ENCODE measurements around the gene GPR37.

The GPR37 gene

DNA sequence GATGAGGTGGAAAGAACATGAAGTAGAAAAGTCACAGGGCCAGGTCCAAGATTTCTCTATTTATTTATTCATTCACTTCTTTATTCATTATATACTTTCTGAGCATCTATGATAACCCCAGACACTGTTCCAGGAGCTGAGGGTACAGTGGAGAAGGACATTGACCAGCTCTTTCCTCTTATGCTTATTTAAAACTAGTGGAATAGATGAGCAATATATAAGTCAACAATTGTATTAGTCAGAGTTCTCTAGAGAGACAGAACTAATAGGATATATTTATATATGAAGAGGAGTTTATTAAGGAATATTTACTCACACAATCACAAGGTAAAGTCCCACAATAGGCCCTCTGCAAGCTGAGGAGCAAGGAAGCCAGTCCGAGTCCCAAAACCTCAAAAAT is 15.0 kb upstream of the GPR37 start:
- DNase-seq (ENCODE audit: low read depth in 2 of 2), result no peak

DNA sequence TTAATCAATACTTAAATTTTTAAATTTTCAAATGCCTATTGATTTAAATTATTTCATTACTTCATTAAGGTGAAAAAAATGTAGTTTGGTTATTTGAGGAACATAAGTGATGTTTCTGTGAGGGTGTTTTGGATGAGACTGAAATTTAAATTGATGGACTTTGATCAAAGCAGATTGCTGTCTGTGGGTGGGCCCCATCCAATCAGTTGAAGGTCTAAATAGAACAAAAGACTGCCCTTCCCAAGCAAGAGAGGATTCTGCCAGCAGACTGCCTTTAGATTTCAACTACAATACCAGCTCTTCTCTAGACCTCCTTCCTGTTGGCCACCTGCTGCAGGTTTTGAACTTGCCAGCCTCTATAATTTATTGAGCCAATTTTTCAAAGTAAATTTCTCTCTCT is 14.5 kb upstream of the GPR37 start:
- DNase-seq (ENCODE audit: low read depth in 2 of 2), result no peak

DNA sequence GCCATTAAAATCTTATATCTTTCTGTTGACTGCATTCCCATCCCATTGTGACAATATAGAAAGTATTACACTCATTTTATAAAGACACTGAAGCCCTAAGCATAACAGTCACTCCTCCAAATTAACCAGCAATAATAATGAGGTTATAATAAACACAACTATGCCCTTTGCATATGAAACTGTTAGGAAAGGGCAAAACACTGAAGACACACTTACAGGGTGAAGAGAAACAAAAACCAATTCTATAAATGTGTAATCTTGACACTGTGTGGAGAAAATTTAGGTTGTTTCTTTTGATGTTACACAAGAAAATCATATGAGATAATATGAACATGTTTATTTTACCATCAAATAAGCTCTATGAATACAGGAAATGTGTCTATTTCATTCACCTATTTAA is 14.0 kb upstream of the GPR37 start:
- no peak for DNase-seq (ENCODE audit: low read depth in 2 of 2)

DNA sequence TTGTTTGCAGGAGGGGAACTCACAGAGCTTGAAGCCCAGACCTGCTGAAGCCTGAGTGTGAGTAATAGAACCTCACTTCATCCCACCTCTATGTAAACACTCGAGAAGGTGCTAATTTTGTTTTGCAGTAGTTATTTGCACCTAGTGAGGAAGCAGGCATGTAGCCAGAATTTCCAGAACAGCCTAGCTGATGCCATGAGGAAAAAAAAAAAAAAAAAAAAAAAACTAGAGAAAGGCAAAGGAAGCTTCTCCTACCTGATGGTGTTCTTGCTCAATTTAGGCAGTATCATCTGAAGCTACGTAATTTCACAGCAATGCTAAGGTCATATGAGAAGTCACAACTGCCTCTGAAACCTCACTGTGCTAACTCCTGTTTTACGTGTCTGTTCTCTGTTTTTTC is 13.6 kb upstream of the GPR37 start:
- DNase-seq (ENCODE audit: low read depth in 2 of 2), result no peak

DNA sequence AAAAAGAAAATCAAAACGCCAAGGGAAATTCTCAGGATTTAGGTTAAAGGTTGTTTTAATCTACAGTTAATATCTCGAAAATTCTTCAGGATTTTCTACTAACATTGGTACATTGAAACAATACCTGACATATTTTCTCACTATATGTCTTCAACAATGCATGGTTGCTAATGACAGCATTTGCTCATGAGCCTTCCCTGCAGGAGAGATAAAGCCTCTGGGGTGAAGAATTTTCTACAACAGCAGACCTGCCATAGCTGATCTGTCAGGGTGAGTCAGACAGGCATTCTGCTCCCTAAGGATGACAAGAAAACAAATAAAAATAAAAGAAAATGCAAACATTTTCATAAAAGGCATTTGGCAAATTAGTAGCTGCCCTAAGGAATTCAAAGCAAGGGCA is 11.7 kb upstream of the GPR37 start:
- DNase-seq (ENCODE audit: low read depth in 2 of 2), result no peak

DNA sequence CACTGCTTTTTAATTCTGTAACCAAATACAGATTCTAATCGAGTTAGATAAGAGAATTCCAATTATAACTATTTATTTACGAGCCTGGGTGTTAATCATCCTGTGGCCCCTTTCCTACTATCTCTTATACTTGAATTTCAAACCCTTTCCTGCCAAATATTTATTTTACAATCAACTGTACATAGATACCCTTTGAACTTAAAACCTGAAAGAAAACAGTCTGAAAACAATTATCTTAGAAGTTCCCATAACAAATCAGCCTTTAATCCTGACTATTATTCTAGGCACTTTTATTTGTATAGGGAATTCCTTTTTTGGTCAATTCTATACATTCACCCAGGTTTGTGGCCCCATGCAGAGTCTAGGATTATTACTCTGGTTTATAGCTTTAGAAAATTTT is 10.6 kb upstream of the GPR37 start:
- no peak for DNase-seq (ENCODE audit: low read depth in 2 of 2)

DNA sequence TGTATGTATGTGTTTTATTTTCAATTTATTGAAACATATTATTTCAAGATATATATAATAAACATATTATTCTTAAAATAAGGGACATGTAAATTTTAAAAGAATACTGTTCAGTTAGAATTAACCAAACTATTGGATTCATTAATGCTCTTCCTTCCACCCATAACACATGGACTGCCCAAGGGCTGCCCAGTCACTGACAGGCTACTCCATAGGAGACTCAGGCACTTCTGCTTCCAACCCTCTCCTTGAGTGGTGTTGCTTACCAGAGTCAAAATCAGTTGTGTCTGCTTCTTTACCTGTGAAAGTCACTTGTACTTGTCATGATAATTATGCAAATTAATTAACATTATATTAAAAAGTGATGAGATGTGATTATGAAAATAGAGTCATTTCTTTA is 9.8 kb upstream of the GPR37 start:
- no peak for DNase-seq (ENCODE audit: low read depth in 2 of 2)

DNA sequence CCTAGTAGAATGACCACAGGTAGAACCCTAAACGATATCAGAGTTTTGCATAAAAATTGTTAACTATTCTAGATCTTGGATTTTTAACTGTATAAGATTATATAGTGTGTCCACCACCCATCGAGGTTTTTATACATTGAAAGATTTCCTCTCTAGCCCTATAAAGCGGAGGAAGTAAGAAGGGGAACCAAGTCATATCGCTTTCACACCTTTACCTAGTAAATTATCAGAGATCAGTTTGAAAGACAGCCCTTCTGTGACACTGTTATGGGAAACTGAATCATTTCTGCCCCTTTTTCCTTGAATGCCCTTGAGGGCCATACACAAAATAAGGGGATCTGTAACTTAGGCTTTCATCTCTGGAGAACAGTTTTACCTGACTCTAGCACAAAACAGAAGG is 8.3 kb upstream of the GPR37 start:
- no peak for DNase-seq (ENCODE audit: low read depth in 2 of 2)

DNA sequence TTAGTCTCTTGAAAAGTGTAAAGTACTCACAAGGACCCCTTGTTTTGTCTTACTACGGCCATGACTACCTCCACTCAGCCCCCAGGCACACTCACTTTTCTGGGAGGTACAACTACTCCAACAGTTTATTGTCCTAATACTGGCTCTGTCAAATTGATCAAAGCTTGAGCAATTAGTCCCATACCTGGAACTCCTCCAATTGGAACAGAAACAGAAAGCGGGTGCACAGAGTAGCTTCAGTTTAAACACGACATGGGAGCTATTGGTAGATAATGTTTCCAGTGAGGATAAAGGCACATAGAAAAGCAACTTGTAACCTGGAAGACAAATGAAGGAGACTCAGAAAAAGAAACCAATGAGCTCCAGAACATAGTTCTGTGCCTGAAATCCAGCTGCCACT is 7.7 kb upstream of the GPR37 start:
- no peak for DNase-seq (ENCODE audit: low read depth in 2 of 2)

DNA sequence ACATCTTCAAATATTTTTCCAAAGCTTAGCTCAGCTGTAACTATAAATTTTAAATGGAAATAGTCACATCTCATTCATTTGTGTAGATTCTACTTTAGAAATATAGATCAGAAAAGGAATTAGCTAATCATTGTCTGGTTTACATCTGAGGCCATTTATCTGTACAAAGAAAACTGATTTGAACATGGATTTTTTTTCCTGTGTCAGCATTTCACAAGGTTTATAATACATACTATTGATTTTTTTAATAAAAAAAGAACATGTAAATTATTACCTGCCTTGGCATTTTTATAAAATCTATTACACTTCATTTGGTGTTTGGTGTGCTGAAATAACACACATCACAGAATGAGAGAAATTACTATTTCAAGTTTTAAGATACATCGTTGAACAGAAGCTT is 3.5 kb upstream of the GPR37 start:
- no peak for DNase-seq (ENCODE audit: low read depth in 2 of 2)

DNA sequence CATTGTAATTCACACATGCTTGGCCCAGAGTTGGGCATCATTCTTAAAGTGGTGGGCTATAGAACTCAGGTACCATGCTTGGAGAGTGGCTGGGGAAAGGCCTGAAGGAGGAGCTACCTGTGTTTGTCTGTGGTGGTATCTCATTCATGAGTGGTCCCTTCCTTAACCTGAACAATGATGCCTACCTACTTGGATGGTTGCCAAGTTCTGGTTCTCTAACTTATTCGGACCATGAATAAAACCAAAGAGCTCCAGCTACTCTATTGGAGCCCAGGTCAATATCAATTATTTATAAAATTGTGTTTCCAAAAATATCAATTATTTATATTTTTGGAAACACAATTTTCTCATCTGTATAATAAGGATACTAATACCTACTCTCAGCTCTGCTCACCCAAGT is 2.9 kb upstream of the GPR37 start:
- DNase-seq (ENCODE audit: low read depth in 2 of 2), result no peak

DNA sequence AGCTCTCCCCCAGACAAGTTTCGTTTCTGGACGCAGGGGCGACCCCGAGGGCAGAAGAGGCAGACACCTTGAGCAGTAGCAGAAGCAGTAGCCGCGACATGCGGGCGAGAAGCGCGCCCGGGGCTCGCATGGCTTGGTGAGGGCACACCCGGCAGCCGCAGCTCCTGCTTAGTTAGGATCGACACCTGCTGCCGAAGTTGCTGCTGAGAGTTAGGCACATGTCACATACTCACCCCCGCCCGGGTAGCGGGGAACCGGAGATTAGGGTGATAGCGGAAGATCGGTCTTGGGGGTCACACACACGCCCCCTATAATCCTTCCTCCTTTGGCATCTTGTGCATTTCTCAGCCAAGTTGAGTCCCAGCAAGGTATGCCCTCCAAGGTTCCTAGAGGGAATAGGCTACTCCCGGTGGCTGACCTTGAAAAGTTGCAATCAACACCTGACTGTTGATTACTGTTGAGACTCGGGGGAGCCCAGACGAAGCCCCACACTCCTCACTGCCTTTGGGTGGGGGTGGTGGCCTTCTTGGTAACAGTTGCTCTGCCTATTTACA is 668 bp downstream of the GPR37 start:
- DNase-seq (ENCODE audit: low read depth in 2 of 2), result no peak

DNA sequence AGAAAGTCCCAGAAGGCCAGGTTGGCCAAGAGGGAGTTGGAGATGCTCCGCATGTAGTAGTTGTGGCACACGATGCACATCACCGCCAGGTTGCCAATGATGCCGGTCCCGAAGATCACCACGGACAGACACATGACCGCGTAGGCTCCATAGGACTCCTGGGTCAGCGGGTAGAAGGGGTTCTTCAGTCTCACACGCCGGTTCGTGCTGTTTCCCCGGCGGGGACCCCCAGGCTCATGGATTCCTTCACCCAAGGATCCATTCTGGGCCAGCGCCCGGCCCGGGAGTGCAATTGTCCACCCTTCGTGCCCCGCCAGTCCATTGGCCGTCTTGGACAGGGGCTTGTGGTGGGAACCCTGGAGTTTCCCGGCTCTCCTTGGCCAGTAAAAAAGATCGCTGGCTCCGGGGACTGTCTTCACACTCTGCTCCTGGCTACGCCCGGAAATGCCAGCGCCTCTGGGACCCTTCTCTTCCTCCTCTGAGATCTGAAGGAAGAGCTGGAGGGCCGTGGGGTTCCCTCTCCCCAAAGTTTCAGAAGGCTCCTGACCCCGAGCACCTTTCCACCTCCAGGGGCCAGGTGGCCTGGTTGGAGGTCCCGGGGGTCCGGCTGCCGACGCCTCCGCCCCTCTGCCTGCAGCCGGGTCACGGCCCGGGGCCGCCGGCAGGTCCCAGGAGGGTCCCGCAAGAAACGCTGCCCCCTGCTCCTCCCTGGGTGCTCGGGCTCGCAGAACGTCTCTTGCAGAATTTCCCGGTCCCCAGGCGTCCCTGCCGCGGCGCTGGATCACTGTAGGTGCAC is 1.3 kb downstream of the GPR37 start:
- DNase-seq (ENCODE audit: low read depth in 2 of 2), result no peak

DNA sequence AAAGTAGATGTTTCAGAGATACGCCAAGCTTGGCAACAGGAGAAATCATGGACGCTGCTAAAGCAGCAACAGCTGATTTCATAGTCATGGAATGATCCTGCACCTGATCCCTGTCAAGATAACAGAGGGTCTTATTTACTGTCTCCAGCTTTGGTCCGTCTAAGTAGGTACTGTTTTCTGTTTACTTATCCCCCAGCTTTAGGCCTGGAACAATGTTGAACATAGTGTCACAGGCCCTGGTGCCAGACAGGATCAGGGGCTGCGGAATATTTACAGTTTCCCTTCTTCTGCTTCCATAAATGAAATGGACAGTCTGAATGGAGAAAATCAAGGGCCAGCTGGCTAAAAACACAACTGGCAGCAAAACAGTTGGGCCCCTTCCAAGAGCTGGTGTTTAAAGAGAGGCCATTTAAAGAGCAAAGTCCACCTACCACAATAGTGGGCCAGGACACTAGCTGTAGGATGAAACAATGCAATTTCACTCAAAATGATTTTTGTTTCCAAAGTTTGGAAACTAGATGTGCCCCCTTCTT is 2.9 kb downstream of the GPR37 start:
- DNase-seq (ENCODE audit: low read depth in 2 of 2), result no peak

DNA sequence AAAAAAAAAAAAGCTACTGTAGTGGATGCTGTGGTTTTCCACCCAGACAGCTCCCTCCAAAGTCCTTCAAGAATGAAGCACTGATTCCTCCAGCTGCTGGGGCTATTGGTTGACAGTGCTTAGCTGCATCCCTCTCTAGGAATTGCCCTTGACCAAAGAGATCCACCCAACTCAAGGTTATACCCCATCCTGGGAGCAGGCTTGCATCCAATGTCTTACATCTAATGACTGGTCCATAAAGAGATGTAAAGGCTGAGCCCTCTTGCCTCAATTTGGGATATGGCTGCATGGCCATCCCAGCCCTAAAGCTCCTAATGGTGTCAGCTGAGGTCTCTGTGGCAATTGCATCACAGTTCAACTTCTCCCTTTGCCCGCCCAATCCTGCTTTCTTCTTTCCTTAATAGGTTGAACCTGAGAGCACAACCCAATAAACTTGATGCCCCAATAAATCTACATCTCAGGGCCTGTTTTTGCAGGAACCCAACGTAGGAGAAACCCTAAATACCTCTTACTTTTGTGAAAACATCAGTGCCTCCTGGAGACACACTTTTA is 4.4 kb downstream of the GPR37 start:
- DNase-seq (ENCODE audit: low read depth in 2 of 2), result no peak

DNA sequence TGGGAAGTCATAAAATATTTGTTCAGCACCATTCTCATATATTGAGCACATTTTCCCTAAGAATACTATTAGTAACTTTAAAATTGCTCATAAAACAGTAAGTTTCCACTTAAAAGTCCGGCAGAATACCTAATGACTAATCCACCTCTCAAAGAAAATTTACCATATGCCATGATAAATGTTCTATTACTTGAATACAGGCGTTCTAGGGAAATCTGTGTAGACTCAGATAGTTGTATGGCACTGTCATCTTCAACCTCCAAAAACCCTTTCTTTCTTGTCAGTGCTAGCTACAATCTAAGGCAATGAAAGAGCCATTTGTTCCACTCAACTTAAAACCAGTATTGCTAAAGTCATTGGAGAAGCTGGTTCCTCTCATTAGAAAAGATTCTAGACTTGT is 7.3 kb downstream of the GPR37 start:
- no peak for DNase-seq (ENCODE audit: low read depth in 2 of 2)

DNA sequence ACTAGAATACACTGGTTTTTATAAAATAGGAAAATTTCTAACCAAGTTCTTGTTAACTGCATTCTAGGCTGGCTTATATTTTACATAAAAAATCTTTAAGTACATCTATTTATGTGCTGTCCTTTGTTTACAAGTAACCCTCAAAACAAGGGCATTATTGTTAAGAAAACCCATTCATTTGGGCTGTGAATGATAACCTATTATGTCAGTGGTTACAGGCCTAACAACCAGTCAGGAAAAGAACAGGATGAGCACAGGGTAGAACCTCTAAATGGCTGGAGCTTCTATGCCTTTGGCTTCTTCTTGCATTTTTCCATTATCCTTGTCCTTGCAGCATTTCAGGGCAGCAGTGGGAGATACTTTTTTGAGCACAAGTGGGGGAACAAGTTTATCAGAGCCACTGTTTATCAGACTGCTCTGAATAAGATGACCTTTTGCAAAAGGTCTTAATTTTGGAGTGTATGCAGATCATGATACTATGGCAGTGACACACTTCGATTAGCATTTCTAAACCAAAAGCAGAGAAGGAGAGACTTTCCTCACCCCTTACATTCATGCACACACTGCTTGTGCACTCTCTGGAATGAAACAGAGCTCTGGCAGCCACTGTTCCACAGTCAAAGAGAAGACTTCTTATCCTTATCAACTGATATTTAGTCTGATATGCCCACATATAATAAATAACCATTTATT is 10.9 kb downstream of the GPR37 start:
- DNase-seq (ENCODE audit: low read depth in 2 of 2), result no peak

DNA sequence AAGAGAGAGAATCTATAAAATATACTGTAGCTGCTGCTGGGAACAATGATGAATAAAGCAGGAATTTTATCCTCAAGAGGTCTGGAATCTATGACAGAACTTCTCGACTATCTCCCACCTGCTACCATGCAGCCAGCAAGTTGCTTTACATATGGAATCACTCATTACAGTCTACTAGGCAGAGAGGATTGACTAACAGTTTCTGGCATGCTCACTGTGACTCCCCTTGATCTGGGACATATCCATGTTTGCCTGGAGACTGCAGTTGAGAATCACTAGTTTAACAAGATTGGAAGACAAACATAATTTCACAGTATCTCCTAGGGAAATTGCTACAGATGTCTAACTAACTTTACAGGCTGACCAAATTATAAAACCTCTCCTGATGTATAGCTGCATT is 13.3 kb downstream of the GPR37 start:
- DNase-seq (ENCODE audit: low read depth in 2 of 2), result no peak

DNA sequence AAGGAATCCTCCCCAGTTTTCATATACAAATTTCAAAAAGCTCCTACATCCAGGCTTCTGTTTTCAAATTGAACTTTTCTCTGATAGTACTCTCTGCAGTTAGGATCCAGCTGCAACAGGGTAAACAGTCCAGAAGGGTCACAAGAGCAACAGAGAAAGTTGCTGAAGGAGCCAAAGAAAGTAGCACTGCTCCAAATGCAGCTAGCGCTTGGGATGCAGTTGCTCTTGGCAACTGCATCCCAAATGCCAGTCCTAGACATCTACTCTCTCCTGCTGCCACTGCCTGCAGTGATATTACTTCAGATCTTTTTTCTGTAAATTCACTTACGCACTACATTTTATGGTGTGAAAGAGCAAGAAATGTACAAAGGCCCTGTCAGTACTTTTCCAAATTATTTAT is 14.6 kb downstream of the GPR37 start:
- DNase-seq (ENCODE audit: low read depth in 2 of 2), result no peak

DNA sequence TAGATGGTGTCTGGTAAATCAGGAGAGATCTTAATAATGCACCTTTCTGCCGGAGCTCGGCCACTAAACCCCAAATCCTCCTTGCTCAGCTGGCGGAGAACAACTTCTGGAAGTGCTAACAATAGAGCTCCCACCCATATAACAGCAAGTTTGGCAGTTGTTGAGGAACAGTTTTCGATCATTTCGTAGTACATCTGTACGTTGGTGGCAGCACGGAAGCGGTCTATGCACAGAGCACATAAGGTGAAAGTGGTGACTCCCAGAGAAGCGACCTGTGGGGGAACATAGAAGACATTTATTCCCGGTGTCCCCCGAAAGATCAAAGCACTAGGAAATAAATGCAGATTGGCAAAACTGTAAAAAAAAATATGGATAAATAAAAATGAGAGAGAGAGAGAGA is 18.5 kb downstream of the GPR37 start:
- no peak for DNase-seq (ENCODE audit: low read depth in 2 of 2)

DNA sequence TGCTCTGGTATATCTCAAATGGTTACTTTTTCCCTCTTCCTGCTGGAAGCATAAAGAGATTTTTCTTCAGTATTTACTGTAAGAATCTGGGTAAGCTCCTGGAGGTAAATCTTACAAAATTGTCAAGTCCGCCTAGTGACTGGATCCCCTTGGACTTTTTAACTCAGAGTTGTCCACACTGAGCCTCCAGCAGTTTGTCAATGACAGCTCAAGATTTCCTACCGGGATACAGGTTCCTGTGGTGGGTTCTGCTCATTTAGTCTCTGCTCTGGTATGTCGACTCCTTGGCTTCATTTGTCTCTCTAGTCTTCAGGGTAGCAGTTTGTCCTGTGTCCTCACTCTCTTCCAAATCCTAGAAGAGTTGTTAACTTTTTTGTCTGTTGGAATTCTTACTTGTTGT is 27.0 kb downstream of the GPR37 start:
- no peak for DNase-seq (ENCODE audit: low read depth in 2 of 2)

DNA sequence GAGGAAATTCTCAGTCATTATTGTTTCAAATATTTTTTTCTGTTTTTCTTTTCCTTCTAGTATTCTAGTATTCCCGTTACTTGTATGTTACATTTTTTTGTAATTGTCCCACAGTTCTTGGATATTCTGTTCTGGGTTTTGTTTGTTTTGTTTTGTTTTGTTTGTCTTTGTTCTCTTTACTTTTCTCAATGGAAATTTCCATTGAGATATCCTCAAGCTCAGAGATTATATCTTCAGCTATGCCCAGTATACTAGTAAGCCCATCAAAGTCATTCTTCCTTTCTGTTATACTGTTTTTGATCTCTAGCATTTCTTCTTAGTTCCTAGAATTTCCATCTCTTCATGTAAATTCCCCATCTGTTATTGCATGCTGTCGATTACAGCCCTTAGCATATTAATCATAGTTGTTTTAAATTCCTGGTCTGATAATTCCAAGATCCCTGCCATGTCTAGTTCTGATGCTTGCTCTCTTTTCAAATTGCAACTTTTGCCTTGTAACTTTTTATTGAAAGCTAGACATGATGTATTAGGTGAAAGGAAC is 27.8 kb downstream of the GPR37 start:
- DNase-seq (ENCODE audit: low read depth in 2 of 2), result no peak

DNA sequence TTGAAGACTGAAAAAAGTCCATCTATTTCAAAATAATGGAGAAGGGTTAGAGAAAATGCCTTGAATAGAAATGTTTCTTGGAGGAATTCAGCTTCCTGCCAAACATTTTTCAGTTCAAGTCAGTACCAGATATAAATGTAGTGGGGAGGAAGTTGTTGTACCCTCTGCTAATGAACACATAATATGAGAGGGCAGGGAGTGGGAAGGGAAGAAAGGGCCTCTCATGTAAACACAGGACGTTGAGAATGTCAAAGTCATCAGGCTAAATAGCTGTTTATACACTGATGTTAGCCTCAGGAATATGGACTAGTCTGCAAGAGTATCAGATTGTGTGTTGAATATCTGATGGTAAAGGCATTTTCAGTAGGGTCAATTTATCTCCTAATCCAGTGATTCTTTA is 37.0 kb downstream of the GPR37 start:
- no peak for DNase-seq (ENCODE audit: low read depth in 2 of 2)

All from activated CD4-positive, alpha-beta T cell treated with anti-CD3 and anti-CD28 coated beads for 24 hours (primary cell).